Measurements from ENCODE around the gene SBF1.

DNA sequence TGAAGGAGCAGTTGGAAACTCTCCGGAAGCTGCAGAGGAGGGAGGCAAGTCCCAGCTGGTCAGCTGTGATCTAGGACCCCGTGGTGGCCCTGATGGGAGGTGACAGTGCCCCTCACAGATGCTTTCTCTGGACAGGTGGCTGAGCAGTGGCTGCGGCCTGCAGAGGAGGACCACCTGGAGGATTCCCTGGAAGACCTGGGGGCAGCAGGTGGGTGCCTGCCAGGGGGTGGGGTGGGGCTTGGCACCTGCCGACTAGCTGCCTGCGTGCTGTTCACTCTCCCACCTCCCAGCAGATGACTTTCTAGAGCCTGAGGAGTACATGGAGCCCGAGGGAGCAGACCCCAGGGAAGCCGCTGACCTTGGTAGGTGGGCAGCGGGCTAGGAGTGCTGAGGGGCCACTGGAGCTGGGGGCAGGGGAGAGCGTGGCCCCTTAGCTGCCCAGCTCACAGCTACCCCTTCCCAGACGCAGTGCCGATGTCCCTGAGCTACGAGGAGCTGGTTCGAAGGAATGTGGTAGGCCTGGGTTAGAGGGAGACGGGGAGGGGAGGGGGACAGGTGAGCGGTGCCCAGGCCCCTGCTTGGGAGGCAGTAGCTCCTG, 47.5 kb upstream of the SBF1 start:
- no peak for TF ChIP-seq EZH2 (IDR thresholded peaks at IDR 0.05; ENCODE audit: borderline replicate concordance, low read length)
- TF ChIP-seq, protein P1, sequence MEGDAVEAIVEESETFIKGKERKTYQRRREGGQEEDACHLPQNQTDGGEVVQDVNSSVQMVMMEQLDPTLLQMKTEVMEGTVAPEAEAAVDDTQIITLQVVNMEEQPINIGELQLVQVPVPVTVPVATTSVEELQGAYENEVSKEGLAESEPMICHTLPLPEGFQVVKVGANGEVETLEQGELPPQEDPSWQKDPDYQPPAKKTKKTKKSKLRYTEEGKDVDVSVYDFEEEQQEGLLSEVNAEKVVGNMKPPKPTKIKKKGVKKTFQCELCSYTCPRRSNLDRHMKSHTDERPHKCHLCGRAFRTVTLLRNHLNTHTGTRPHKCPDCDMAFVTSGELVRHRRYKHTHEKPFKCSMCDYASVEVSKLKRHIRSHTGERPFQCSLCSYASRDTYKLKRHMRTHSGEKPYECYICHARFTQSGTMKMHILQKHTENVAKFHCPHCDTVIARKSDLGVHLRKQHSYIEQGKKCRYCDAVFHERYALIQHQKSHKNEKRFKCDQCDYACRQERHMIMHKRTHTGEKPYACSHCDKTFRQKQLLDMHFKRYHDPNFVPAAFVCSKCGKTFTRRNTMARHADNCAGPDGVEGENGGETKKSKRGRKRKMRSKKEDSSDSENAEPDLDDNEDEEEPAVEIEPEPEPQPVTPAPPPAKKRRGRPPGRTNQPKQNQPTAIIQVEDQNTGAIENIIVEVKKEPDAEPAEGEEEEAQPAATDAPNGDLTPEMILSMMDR (IDR thresholded peaks at IDR 0.05; ENCODE audit: low read length): no peak
